Peyer's patch (tissue), 4 donors: ENCODE measurements around the gene TLX1.

Source experiments
- POLR2A ChIP-seq, 2 donors: fragments of 450-650 bp; IDR thresholded peaks; one replicate each; pipeline ENCODE4 v1.5.1; 2017; ENCODE audit warnings: antibody characterized with exemption in 2 of 2, mild to moderate bottlenecking in 2 of 2, moderate library complexity in 2 of 2
- TF ChIP-seq, protein P1 (sequence below), 6 experiments: fragments of 450-650 bp in 4 of 6; fragments of 200-600 bp in 2 of 6; sonication (generic) in 1 of 6; IDR thresholded peaks; one replicate each; pipeline ENCODE4 v1.5.1; 2017 to 2019; ENCODE audit warnings: antibody characterized with exemption in 6 of 6, mild to moderate bottlenecking in 3 of 6, moderate library complexity in 1 of 6

DNA sequence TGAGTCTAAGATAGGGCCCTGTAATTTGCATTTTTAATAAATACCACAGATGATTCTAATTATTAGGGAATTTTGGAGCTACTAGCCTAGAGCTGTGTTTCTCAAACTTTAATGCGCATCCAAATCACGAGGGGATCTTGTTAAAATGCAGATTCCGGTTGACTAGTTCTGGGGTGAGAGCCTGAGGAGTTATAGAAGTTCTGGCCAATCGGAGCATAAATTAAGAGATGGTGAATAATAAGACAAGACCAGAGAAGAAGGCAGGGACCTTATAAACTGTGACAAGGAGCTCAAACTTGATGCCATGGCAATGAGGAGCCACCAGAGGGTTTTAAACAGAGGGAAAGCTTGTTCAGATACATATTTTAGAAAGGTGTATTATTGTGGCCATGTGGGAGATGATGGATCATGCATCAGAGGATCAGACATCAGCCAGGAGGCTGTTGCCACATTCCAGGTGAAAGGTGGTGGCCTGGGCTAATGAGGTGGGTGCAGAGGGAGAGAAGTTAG lies 29.7 kb upstream of the TLX1 start:
- TF ChIP-seq, protein P1, sequence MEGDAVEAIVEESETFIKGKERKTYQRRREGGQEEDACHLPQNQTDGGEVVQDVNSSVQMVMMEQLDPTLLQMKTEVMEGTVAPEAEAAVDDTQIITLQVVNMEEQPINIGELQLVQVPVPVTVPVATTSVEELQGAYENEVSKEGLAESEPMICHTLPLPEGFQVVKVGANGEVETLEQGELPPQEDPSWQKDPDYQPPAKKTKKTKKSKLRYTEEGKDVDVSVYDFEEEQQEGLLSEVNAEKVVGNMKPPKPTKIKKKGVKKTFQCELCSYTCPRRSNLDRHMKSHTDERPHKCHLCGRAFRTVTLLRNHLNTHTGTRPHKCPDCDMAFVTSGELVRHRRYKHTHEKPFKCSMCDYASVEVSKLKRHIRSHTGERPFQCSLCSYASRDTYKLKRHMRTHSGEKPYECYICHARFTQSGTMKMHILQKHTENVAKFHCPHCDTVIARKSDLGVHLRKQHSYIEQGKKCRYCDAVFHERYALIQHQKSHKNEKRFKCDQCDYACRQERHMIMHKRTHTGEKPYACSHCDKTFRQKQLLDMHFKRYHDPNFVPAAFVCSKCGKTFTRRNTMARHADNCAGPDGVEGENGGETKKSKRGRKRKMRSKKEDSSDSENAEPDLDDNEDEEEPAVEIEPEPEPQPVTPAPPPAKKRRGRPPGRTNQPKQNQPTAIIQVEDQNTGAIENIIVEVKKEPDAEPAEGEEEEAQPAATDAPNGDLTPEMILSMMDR (IDR thresholded peaks at IDR 0.05) = no peak
- no peak for TF ChIP-seq POLR2A (IDR thresholded peaks at IDR 0.05)
